HTR-8/SVneo (cell line): ENCODE results near the gene NFATC2.

Experiments
- DNase-seq: peaks from one replicate; pipeline ENCODE4 v3.0.0; 2011; ENCODE audit warnings: low spot score, mixed read lengths; ENCODE audit not compliant: insufficient read length
- FAIRE-seq: peaks from 2 replicates; lab custom pipeline; 2011; peaks lifted over from hg19 to GRCh38; lab: Jason Lieb, UNC

The NFATC2 gene

DNA sequence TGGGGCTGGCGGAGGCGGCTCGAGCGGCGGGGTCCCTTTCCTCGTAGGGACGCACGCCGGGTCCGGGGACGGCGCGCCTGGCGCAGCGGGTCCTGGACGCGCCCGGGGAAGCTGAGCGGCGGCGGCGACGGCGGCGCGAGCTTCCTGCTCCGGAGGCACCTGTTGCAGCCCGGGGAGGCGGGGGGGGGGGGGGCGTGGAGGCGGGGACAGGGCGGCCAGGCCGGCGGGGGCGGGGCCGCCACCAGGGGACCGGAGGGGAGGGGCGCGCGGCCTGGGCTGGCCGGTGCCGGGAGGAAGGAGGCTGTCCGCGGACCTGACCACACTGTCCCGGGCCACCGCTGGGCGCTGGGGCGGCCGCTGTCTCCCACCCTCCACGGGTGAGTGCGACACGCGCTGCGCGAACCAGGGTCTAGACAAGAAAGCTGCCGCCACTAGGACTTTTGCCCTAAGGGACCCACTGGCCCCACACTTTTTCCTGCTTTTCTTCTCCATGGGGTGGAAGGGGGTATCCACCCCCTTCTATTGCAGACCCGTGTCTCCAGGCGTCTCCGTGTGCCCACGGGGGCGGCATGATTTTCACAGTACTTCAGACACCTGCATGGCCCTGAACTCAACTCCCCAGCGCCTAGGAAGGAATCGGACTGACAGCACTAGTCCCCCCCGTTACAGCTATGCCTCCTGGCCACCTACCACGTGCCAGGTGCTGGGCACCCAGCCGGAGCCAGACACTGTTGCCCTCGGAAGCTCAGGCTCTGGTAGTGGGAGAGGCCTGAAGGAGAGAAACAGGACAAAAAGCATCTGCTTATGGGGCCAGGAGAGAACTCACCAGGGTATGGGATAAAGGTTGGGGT lies at the start of gene NFATC2:
Gene NFATC2 (minus strand): TSS at position 149 of the 851 bp plus-strand sequence. CDS start 220 bp downstream, outside the sequence.
- FAIRE-seq (no peak), DNase-seq (no peak)

DNA sequence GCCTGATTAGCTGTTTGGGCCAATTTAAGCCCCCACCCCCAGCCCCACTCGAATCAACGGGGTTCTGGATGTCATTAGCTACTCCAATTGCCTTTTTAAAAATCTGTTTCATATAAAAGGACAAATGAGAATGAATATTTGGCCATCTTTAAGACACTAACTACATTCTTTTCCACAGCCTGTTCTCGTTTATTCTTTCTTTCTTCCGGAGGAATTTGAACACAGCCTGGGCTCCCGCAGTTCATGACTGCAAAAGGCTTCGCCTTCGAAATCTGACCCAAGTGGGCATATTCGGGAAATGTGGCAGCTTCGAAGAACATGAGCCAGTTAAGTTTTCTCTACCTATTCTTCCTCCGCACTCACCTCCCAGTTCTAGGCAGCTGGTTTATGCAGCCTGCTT lies 49.4 kb upstream of the NFATC2 start:
- FAIRE-seq (no peak), DNase-seq (no peak)

DNA sequence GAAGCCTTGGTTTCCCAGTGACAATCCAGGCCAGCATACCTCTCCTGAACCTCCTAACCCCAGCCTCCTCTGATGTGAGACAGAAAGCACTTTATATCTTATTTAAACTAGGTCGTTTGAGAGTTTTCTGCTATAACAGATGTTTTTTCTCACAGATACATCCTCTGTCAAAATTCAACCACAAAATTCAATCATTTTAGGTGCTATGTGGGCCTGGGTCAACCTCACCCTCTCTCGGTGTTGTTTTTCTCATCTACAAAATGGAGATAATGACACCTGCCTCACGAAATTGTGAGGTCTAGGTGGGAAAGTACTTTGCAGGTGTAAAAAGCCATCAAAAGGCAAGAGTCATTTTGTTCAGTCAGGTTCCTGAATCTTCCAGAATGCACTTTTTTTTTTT lies 46.2 kb upstream of the NFATC2 start:
- FAIRE-seq (no peak), DNase-seq (no peak)

DNA sequence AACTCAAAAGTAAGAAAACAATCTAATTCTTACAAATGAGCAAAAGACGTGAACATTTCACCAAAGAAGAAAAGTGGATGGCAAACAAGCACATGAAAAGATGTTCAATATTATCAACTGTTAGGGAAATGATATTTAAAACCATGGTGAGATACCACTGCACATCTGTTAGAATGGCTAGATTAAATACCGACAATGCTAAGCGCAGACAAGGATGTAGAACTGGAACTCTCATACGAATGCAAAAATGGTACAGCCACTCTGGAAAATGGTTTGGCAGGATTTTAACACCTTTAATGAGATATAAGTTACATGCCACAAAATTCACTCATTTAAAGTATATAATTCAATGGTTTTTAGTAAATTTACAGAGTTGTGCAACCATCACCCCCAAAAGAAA lies 44.6 kb upstream of the NFATC2 start:
- peak; percentile 81 for FAIRE-seq
- no peak for DNase-seq

DNA sequence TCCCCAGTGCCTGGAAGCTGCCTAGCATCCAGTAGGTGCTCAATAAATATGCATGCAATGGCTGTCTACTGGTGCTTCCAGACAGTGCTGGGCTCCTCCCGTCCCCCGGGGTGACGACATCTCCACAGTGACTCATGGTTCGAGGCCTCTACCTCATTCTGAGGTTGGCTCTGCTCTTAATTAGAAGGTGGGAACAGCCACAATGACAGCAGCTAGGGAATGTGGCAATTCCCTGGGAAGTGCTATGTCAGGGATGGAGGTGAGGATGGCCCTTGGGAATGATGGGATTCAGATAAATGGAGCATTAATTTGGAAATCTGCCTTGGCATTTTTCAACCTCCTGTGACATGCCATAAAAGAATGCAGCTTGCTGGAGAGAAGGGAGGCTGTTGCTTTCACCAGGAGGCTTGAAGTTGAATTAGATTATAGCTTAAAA lies 43.5 kb upstream of the NFATC2 start:
- FAIRE-seq: peak; percentile 99

DNA sequence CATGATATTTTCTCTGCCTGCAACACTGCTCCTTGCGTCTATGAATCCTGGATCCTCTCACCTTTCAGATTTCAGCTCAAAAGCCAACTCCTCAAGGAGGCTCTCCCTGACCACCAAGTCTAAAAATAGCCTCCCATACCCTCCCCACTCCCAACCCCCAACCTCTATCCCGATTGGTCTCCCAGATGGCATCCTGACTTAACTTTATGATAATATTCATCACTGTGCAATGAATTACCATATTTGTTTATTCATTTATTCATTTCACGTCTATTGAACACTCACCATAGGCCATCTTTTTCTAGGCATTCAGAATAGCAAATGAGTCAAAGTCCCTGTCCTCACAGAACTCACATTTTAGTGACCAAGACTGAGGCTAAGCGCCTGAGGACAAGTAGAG lies 42.6 kb upstream of the NFATC2 start:
- FAIRE-seq (peak; percentile 52), DNase-seq (no peak)

More for the DNA sequence above, 43.5 kb upstream of the NFATC2 start:
- peak; percentile 82 for DNase-seq

DNA sequence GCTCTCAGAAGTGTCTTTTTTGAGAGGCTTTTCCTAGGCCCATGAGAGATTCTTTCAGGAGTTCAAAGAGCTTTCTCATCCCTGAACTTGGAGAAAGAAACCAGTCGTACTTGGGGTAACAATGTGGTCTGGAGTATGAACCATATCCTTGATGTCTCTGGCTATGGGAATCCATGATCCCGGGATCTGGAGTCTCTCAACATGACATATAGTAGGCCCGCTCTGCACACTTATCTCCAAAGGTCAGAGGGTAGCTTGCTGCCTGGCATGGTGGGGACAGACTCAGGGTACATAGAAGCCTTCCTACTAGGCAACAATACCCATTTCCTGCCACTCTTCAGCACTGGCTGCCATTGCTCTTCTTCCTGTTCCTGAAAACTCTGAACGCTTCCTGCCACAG lies 42.2 kb upstream of the NFATC2 start:
- no peak for DNase-seq
- FAIRE-seq: peak; percentile 60

DNA sequence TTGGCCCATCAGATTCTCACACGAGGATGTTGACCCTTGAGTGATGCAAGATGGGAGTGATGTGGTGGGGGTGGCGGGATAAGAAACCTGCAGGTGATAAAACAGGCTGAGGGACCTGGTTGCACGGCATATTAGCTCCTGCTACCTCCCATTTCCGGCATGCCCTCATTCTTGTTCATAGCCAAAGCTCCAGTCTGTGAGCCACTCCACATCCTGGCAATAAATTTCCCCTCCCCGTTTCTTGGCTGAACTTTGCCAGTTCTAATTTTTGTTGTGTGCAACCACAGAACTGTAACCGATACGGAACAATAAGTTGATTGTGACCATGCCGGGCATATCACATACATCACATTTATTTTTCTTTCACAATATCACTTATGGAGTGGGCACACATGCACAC lies 41.6 kb upstream of the NFATC2 start:
- FAIRE-seq (peak; percentile 89), DNase-seq (no peak)

DNA sequence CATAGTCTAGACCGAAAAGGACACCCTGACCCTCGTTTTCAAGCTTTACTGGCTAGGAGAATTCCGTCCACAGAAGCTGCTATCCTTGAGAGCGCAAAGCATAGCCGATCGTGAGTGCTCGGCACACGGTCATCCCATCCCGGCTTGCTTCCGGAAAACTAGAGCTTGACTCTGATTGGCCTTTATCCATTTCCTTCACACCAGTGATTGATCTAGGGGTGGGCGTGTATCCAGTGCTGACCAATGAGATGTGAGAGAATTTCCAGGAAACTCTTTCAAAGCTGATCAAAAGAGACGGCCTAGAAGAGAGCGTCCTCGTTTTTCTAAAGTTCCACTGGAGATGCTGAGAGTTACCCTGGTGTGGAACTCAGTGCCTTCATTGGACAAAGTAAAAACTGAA lies 41.0 kb upstream of the NFATC2 start:
- FAIRE-seq (peak; percentile 31), DNase-seq (no peak)

DNA sequence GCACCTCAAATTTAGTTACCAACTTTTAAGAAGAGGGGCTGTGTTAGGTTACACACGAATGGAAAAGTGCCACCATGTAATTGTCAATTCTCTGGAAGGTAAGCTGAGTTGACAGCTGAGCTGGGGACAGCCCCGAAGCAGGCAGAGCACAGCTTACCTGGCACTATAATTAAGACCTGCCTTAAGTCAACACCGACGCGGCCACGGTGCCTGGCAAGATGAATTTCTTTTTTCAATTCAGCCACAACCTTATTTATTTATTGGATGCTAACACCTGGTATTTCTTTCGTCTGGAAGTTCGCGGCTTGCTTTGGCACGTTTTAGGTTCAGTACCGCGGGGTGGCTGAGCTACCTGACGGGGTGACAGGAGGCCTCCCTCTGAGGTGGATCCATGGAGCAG lies 40.6 kb upstream of the NFATC2 start:
- peak; percentile 76 for FAIRE-seq

DNA sequence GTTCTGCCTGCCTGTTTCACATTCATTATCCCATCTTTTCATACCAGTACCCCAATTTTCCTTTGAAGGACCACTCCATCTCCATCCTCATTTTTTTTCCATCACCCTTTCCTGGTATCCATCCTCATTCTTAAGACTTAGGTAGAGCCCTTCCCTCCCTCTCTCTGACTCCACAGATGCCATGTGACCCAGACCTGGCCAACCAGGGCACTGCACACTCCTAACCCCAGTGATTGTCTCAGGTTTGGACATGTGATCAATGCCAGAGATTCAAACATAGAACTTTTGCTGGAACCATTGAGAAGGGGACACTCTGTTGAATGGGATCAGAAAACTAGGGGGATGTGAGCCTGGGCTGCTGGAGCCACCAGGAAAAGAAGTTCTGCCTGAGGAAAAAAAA lies 39.1 kb upstream of the NFATC2 start:
- DNase-seq: no peak
- FAIRE-seq: no peak

More for the DNA sequence above, 40.6 kb upstream of the NFATC2 start:
- no peak for DNase-seq

DNA sequence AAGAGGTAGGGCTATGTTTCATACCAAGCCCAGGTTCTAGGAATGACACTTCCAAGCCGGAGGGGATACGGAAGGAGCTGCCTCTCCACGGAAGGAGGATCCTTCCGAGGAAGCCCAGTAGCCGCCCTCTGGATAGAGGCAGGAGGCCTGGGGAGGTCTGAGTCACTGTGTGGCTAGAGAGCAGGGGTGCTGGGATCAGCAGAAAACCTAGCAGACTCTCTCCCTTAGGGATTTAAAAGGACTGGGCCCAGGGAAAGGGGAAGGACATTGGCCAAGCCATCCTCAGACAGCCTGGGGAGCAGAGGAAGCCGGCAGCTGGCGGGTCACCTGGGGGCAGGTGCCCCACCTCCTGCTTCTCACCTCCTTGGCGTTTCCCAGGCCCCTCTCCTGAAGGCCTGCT lies 36.6 kb upstream of the NFATC2 start:
- FAIRE-seq (no peak), DNase-seq (peak; percentile 53)

DNA sequence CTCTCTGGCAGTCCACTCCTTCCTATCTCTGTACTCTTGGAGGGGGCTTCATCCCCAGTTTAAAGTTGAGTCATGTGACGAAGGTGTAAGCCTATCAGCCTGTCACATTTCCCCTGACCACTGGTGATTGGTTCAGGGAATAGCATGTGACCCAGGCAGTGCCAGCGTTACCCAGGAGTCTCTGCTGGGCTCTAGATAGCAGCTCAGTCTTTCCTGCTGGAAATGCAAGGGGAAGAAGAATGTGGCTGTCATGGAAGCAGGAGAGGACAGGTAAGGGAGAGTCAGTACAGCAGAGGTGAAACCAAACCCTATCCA lies 35.6 kb upstream of the NFATC2 start:
- DNase-seq (no peak), FAIRE-seq (peak; percentile 75)

DNA sequence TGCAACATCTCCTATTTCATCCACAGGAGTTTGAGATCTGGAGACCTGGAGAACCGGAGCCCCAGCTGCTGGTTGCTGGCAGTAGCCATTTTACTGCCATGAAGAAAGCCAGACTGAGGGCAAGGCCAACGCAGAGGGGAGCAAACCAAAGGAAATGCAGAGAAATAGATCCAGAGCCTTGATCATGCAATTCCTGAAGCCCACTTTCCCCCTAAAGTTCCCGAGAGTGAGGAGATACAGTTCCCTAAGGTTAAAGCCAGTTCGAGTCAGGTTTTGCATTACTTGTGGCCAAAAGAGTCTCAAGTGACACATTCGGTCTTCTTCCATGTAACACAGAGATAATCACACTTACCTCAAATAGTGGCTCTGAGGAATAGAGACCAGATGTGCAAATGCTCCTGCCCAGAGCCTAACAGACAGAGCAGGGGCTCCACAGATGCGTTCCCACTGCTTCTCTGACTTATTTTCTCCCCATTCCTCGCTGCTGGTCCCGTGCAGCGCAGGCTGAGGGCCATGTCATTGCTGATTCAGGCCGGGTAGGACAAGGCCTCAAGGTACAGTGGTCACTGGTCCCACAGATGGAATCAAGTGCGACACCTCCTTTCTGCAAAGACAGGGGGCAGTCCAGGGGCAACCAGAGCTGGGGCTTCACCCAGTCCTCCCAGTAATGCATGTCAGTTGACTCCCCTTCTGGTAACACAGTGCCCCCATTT lies 35.1 kb upstream of the NFATC2 start:
- FAIRE-seq (no peak), DNase-seq (no peak)

DNA sequence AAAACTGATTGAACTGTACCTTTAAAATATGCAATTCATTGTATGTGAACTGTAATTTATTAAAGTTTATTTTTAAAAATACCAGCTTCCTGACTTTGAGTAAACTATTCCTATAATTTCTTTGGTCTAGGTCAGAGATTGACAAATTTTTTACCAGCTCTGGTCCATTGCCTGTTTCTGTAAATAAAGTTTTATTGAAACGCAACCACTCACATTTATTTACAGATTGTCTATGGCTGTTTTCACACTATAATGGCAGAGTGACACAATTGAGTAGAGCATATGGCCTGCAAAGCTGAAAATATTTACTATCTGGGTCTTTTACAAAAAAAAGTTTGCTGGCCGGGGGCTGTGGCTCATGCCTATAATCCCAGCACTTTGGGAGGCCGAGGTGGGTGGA lies 33.0 kb upstream of the NFATC2 start:
- no peak for FAIRE-seq

DNA sequence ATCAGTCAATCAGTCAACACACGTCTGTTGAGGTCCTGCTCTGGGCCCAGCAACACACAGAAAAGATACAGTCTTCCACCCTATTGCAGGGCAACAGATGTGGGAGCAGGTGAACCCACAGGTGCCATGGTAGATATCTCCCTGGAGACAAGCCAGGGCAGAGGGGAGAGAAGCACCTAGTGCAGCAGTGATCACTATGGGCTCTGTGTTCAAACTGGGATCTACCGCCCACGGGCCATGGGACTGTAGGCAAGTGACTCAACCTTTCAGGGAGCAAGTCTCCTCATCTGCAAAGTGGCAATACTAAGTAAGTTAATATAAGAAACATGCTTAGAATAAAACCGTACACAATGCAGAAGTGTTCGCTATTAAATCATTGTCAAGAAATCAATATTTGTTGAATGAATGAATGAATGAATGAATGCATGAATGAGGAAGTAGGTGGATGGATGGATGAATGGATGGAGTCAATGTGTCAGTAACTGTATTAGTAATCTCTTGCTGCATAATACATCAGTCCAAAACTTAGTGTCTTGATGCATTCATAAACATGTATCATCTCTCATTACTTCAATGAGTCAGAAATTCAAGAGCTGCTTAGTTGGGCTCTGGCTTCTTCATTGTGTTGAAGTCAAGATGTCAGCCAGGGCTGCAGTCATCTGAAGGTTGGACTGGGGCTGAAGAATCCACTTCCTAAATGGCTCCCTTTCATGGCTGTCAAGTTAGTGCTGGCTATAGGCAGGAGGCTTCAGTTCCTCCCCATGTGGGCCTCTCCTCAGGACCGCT lies 31.9 kb upstream of the NFATC2 start:
- DNase-seq: no peak
- FAIRE-seq: peak; percentile 87

More for the DNA sequence above, 33.0 kb upstream of the NFATC2 start:
- no peak for DNase-seq

DNA sequence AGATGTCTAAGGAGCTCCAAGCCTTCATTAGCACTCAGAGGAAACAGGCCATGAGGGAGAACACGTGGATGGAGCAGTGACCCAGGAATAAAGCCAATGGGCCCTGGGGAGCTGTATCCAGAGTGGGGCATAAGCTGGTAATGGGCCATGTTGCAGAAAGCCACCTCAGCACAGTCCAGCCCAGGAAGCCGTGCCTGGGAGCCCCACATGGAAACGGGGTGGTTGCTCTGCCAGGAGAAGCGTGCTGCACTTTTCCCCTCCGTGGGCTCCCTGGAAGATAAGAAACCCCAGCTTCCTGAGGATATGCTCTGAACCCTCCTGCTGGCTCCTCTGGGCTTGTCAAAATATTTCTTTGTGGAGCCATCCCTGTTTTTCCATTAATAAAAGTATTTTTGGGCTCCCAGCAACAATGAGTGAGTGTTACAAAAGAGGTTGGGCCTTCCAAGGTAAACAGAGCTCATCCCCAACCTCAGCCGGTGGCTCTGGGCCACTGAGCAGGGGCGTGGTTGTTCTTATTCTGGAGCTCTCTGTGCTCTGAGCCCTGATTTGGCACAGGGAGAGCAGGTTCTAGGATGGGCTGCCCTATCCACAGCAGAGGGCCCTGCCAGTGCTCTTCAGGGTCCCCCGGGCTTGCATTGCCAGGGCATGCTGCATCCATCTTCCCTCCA lies 31.2 kb upstream of the NFATC2 start:
- DNase-seq (no peak), FAIRE-seq (peak; percentile 28)

DNA sequence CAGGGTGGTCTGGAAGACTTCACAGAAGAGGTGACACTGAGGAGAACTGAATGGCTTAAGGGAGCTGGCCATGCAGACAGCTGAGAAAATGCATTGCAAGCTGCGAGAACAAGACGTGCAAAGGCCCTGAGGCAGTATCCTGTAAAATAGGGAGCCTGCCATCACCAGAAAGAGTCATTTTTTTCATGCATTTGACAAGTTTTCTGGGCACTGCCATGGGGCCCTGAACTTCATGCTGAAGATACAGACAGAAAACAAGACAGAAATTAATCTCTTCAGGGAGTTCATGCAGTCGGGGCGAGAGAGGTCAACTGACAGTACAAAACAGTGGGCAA lies 28.9 kb upstream of the NFATC2 start:
- no peak for FAIRE-seq

DNA sequence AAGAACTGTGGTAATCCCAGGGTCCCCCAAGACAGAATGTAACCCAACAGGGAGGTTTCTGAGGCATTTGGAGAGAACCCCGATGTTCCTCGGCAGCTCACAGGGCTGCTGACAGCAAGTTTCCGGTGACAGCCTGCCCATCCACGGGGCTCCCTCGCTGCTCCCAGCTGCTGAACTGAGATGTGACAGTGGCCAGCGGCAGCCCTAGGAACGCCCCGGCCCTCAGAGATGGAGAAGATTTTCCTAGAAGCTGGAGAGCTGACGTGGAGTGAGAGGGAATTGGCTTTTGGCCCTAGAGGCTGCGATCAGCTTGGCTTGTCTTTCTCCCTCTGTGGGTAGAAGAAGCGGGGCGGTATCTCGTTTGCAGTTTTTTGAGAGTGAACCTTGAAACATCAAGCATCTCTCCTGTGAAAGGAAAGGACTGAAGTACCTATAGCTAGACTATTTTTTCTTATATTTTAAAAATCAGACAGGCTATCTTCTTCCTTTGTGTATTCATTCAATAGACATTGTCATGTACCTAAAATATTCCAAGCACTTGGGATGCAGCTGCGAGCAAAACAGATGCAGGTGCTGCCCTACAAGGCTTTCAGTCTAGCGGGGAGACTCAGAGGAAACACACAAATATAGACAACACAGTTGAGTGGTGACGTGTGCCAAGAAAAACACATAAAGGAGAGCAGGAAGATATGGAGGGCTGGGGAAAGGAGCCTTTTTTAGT lies 28.4 kb upstream of the NFATC2 start:
- peak; percentile 49 for FAIRE-seq

More for the DNA sequence above, 28.9 kb upstream of the NFATC2 start:
- DNase-seq: no peak

More for the DNA sequence above, 28.4 kb upstream of the NFATC2 start:
- DNase-seq: no peak
